Stimulated activated CD8-positive, alpha-beta memory T cell treated with anti-CD3 and anti-CD28 coated beads, Interleukin-2, amount 100 ng/mL, for 48 hours (primary cell): ENCODE data around the gene MCCD1.
A peak's percentile ranks its signal among the peaks of the same experiment; 100 is the strongest.
"Not testable (repeated sequence)": the region's sequence is repeated elsewhere in the genome, so short reads cannot be mapped to it uniquely, and the experiment has no call there.

Source experiments
- DNase-seq, 2 donors: peaks; one replicate each; pipeline ENCODE4 v3.0.0-alpha.2; 2020; ENCODE audit warnings: low read depth in 2 of 2

Gene MCCD1

GRCh38 chr6:31528821-31529328 lies at the start of gene MCCD1:
Gene MCCD1, plus strand, starts transcription at chr6:31528962. Its CDS starts 53 bp downstream, at chr6:31529015.
- no peak for DNase-seq

GRCh38 chr6:31479151-31479932 lies 49.4 kb upstream of the MCCD1 start:
- DNase-seq: no peak

GRCh38 chr6:31479933-31480535 lies 48.7 kb upstream of the MCCD1 start:
- no peak for DNase-seq

GRCh38 chr6:31480574-31480973 lies 48.2 kb upstream of the MCCD1 start:
- no peak for DNase-seq

GRCh38 chr6:31483392-31483791 lies 45.4 kb upstream of the MCCD1 start:
- DNase-seq: no peak

- no peak for DNase-seq
Measured at GRCh38 chr6:31485055-31485454, 43.7 kb upstream of the MCCD1 start.

- not testable (repeated sequence) for DNase-seq
Measured at GRCh38 chr6:31486065-31486837, 42.5 kb upstream of the MCCD1 start.

- DNase-seq: not testable (repeated sequence)
Measured at GRCh38 chr6:31487674-31488073, 41.1 kb upstream of the MCCD1 start.

GRCh38 chr6:31489086-31489485 lies 39.7 kb upstream of the MCCD1 start:
- no peak for DNase-seq

- DNase-seq: no peak
Measured at GRCh38 chr6:31490115-31490873, 38.5 kb upstream of the MCCD1 start.

GRCh38 chr6:31493550-31493874 lies 35.2 kb upstream of the MCCD1 start:
- DNase-seq: not testable (repeated sequence)

GRCh38 chr6:31493875-31494694 lies 34.7 kb upstream of the MCCD1 start:
- DNase-seq: peak; percentile 76

GRCh38 chr6:31495580-31495979 lies 33.2 kb upstream of the MCCD1 start:
- no peak for DNase-seq

GRCh38 chr6:31496826-31497225 lies 31.9 kb upstream of the MCCD1 start:
- not testable (repeated sequence) for DNase-seq

GRCh38 chr6:31497531-31498476 lies 31.0 kb upstream of the MCCD1 start, which contains the start of gene MICB:
Gene MICB, plus strand, starts transcription at chr6:31498145. Its CDS starts 49 bp downstream, at chr6:31498194.
- peak; percentile 77 to 80 for DNase-seq

GRCh38 chr6:31498748-31499147 lies 30.0 kb upstream of the MCCD1 start:
- DNase-seq: no peak

GRCh38 chr6:31499648-31500047 lies 29.1 kb upstream of the MCCD1 start:
- DNase-seq: not testable (repeated sequence)

GRCh38 chr6:31502586-31502985 lies 26.2 kb upstream of the MCCD1 start:
- no peak for DNase-seq

GRCh38 chr6:31509036-31509435 lies 19.7 kb upstream of the MCCD1 start:
- DNase-seq: not testable (repeated sequence)

GRCh38 chr6:31510007-31510406 lies 18.8 kb upstream of the MCCD1 start:
- no peak for DNase-seq
